ENCODE results near the gene PTPRH. TPM values are rescaled to one million over a fixed set of nuclear protein-coding genes. Genes with fewer than 3 reads are reported as not detected.
A peak's percentile ranks its signal among the peaks of the same experiment; 100 is the strongest.

The PTPRH gene
- total and polyA plus RNA-seq, 9 of the 15 experiments (the other 6 are each of a cell fraction or from before 2014, with no cell fraction given): 0.87 to 34.3 (median 22.7) TPM

GRCh38 chr19:55179606-55180484 lies 29.5 kb downstream of the PTPRH start, which contains the start of gene SYT5 (continued):
- TF ChIP-seq TFAM (CRISPR knock-in tag; conservative IDR thresholded peaks at IDR 0.05): no peak
- TF ChIP-seq ZNF134 (CRISPR knock-in tag; conservative IDR thresholded peaks at IDR 0.05): no peak
- no peak for TF ChIP-seq ZKSCAN3 (CRISPR knock-in tag; IDR thresholded peaks at IDR 0.05)
- no peak for TF ChIP-seq MCM5 (IDR thresholded peaks at IDR 0.05; ENCODE audit: low read depth)
- no peak for TF ChIP-seq ID3 (CRISPR knock-in tag; IDR thresholded peaks at IDR 0.05)
- TF ChIP-seq ID3 (tag; IDR thresholded peaks at IDR 0.05): no peak
- TF ChIP-seq ZNF551 (CRISPR knock-in tag; IDR thresholded peaks at IDR 0.05): no peak
- TF ChIP-seq ZNF3 (CRISPR knock-in tag; IDR thresholded peaks at IDR 0.05): no peak
- TF ChIP-seq ZNF444 (CRISPR knock-in tag; IDR thresholded peaks at IDR 0.05): no peak
- no peak for TF ChIP-seq PTBP1 (IDR thresholded peaks at IDR 0.05; ENCODE audit: low read depth, low read length)
- TF ChIP-seq TEAD4 (IDR thresholded peaks at IDR 0.05; ENCODE audit: low read length): no peak
- 0 out of 2 replicates have a peak, but pooled peaks have one; percentile 12 for TF ChIP-seq TEAD4 (CRISPR knock-in tag; IDR thresholded peaks at IDR 0.05; ENCODE audit: borderline replicate concordance)
- no peak for TF ChIP-seq RBM22 (IDR thresholded peaks at IDR 0.05; ENCODE audit: low read depth, low read length, poor library complexity, severe bottlenecking)
- no peak for TF ChIP-seq CBX3 (IDR thresholded peaks at IDR 0.05; ENCODE audit: borderline replicate concordance in 1 of 2, low read length in 2 of 2)
- TF ChIP-seq MAX (CRISPR knock-in tag; IDR thresholded peaks at IDR 0.05): peak; percentile 99
- 0 out of 2 replicates have a peak, but pooled peaks have one; percentile 23 for TF ChIP-seq ZNF121 (CRISPR knock-in tag; conservative IDR thresholded peaks at IDR 0.05)
- TF ChIP-seq ZNF717 (CRISPR knock-in tag; IDR thresholded peaks at IDR 0.05): no peak
- no peak for TF ChIP-seq ZNF668 (CRISPR knock-in tag; IDR thresholded peaks at IDR 0.05)
- peak; percentile 43; the same call in 1 of the 2 replicates for TF ChIP-seq MITF (IDR thresholded peaks at IDR 0.05)
- TF ChIP-seq ZNF165 (CRISPR knock-in tag; IDR thresholded peaks at IDR 0.05; ENCODE audit: borderline replicate concordance): no peak
- no peak for TF ChIP-seq TAF9B (IDR thresholded peaks at IDR 0.05; ENCODE audit: partially characterized antibody)
- TF ChIP-seq PRPF4 (IDR thresholded peaks at IDR 0.05; ENCODE audit: insufficient read depth, low read depth, low read length, poor library complexity, severe bottlenecking): no peak
- no peak for TF ChIP-seq NR4A1 (CRISPR knock-in tag; IDR thresholded peaks at IDR 0.05)
- TF ChIP-seq NR4A1 (tag; IDR thresholded peaks at IDR 0.05): no peak
- TF ChIP-seq ZFP91 (CRISPR knock-in tag; IDR thresholded peaks at IDR 0.05): no peak
- TF ChIP-seq TAF15 (IDR thresholded peaks at IDR 0.05; ENCODE audit: low read depth, low read length): no peak

All from K562 (cell line).